GM19099 (cell line): ENCODE measurements around the gene CHN2.

Source experiments
- POLR2A ChIP-seq: IDR thresholded peaks from 3 replicates; pipeline ENCODE4 v1.6.1; 2011; ENCODE audit warnings: low read depth; ENCODE audit not compliant: insufficient read length; ENCODE audit errors: extremely low read depth

CHN2 gene

DNA sequence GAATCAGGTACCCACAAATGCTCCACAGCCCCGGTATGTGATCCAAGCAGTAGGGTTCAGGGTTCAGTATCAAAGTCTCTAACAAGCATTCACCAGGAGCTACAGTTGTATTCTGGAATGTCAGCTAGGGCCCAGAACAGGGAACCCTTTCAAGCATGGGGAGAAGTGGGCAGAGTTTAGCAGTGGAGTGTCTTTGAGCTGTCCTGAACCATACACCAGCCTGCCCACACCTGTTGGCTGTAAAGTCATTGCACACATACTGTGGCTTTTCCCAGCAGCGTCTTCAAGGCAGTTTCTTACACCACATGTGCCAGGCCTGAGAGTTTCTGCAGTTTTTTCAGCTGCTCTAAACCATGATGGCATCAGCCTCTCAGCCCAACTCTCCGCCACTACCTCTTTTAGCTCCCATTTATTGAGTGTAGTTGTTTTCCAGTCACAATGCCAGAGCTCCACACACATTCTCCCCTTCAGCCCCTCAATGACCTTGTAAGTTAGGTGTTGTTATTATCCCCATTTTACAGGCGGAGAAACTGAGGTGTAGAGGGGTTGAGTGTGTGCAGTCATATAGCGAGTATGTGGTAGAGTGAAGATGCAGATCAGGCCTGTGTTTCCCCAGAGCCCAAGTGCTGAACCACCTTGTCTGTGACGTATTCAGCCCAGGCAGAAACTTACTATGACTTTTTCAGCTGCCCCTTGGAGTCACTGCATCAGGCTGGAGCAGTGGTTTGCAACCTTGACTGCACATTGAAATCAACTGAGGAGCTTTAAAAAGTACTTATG lies 83.1 kb downstream of the CHN2 start:
- TF ChIP-seq POLR2A = no peak

- TF ChIP-seq POLR2A = no peak
Measured at GRCh38 chr7:29278337-29279069, 83.9 kb downstream of the CHN2 start.

GRCh38 chr7:29281782-29282541 lies 87.4 kb downstream of the CHN2 start:
- no peak for TF ChIP-seq POLR2A

- no peak for TF ChIP-seq POLR2A
Measured at GRCh38 chr7:29282819-29283414, 88.3 kb downstream of the CHN2 start.

DNA sequence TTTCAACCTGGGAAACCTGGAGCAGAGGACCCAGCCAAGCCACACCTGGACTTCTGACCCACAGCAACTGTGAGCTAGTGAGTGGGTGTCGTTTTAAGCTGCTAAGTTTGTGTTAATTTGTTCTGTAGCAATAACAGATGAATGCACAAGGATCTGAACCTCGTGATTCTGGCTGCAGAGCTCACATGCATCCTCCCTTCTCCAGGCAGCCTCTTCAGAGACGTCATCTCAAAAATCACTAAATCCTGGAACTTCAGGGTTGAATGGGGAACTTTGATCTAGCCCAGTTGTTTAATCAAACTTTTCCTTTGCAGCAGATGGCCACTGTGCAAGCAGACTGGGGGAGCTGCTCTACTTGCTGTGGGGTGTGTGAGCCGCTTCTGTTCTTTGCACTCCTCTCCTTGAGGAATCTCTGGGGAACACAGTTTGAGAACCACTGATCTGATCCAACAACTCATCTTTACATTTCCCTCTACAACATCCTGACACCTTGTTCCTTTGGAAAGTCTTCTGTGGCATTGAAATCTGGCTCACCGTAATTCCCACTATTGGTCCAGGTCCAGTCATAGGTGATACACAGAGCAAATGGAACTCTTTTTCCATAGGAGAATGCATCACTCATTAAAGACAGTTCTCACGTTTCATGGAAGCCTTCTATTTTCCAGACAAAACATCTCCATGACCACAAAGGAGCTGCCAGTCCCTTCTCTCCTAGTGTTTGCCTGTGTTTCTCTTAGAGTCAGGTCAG lies 90.3 kb downstream of the CHN2 start:
- TF ChIP-seq POLR2A = no peak

DNA sequence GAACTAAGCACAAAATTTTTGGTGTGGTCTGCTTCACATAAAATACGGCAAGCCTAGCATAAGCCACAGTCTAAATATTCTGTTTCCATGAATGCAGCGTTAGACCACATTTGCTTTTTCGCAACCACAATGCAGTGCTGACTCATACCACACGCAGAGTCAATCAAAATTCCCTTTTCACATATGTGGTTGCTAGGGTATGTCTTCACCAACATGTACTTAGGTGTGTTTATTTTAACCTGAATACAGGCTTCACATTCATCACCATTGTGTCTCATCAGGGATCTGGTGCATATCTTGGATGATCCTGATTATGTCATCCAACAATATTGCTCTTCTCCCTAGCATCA lies 90.8 kb downstream of the CHN2 start:
- no peak for TF ChIP-seq POLR2A

- no peak for TF ChIP-seq POLR2A
Measured at GRCh38 chr7:29285861-29286260, 91.3 kb downstream of the CHN2 start.

DNA sequence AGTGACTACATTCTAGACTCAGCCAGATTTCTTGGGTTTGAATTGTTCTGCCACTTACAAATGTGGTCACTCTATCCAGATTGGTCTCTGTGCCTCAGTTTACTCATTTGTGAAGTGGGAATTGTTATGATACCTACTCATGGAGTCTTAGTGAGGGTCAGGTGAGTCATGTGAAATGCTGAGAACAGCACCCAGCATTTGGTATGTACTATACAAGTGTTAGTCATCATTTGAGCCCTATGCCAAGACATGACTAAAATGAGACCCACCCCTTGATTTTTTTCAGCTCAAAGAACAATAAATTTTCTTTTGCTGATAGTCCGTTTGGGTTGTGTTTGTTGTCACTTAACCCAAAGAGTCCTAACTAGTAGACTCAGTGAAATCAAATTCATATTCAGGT lies 92.8 kb downstream of the CHN2 start:
- no peak for TF ChIP-seq POLR2A

DNA sequence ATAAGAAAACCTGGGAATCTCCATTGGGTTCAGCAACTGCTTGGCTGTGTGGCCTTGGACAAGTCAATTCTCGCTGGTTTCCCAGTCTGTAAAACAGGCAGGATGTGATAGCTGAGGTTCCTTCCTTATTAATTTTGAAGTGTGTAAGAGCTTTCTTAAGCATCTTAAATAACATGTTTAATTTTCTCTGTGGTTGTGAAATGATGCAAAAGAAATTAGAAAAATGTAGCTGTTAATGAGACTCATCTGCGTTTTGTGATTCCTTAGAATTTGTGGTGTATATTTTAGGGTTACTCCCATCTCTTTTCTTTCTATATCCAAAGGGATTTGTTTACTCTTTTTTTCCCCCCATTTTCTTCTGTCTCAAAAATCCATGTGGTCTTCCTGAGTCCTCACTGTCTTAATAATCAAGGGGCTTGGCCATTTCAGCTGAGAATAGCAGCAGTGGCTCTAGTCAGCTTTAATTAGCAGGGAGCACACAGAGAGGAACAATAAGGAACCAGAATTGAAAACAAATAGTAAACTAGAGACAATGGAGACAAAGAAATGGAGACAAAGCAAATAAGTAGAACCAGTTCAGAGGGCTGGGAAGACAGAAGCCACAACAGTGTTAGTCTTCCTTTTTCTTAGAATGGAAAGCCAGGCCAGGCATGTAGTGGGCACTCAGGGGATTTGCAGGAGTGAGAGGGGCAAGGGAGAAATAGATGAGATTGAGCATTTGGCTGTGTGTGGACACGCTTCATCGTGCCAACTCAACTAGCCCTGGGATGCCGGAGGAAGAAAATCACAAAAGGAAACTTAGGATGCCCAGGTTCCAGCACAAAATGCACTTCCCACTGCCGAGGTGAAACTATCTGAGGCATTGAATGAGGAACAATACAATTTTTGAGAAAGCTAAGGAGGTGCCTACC lies 93.9 kb downstream of the CHN2 start:
- no peak for TF ChIP-seq POLR2A

- no peak for TF ChIP-seq POLR2A
Measured at GRCh38 chr7:29289156-29290021, 94.8 kb downstream of the CHN2 start.

GRCh38 chr7:29290829-29291228 lies 96.3 kb downstream of the CHN2 start:
- TF ChIP-seq POLR2A = no peak

- TF ChIP-seq POLR2A = no peak
Measured at GRCh38 chr7:29291723-29292618, 97.4 kb downstream of the CHN2 start.
